Cortex of kidney (tissue), 1 donor: ENCODE results near the gene PPP1R2B.

ENCODE experiments used
- DNase-seq: peaks from one replicate; lab custom pipeline; 2025; lab: John Stamatoyannopoulos, UW

PPP1R2B gene

GRCh38 chr5:156879665-156880285, 29.7 kb downstream of the PPP1R2B start:
- no peak for DNase-seq

GRCh38 chr5:156883316-156883875, 33.3 kb downstream of the PPP1R2B start:
- no peak for DNase-seq

- no peak for DNase-seq
Measured at GRCh38 chr5:156888520-156888919, 38.4 kb downstream of the PPP1R2B start.

- DNase-seq = no peak
Measured at GRCh38 chr5:156892223-156892622, 42.1 kb downstream of the PPP1R2B start.

- DNase-seq = no peak
Measured at GRCh38 chr5:156892864-156893263, 42.8 kb downstream of the PPP1R2B start.

GRCh38 chr5:156893517-156893916, 43.4 kb downstream of the PPP1R2B start:
- no peak for DNase-seq

GRCh38 chr5:156896546-156896945, 46.5 kb downstream of the PPP1R2B start:
- no peak for DNase-seq
